Astrocyte (in vitro differentiated cells and primary cell): Measurements from ENCODE around the gene CERS5.

Experiments used
- EZH2 ChIP-seq: IDR thresholded peaks from 2 replicates; pipeline ENCODE4 v1.6.1; 2012; ENCODE audit warnings: mild to moderate bottlenecking, low read length, inconsistent platforms; ENCODE audit not compliant: insufficient read depth
- TF ChIP-seq, protein P1 (sequence below): IDR thresholded peaks from 2 replicates; pipeline ENCODE4 v1.5.1; 2011; ENCODE audit warnings: low read depth, mild to moderate bottlenecking, inconsistent platforms, low read length, moderate library complexity; ENCODE audit not compliant: insufficient read depth

DNA sequence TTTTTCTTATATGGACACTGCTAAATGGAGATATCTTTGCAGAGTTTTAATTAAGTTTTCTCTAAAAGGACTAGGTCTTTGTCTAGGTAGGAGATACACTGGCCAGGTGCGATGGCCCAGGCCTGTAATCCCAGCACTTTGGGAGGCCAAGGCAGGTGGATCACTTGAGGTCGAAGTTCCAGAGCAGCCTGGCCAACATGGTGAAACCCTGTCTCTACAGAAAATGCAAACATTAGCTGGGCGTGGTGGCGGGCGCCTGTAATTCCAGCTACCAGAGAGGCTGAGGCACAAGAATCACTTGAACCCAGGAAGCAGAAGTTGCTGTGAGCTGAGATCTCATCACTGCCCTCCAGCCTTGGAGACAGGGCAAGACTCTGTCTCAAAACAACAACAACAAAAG lies 17.1 kb upstream of the CERS5 start:
- TF ChIP-seq, protein P1, sequence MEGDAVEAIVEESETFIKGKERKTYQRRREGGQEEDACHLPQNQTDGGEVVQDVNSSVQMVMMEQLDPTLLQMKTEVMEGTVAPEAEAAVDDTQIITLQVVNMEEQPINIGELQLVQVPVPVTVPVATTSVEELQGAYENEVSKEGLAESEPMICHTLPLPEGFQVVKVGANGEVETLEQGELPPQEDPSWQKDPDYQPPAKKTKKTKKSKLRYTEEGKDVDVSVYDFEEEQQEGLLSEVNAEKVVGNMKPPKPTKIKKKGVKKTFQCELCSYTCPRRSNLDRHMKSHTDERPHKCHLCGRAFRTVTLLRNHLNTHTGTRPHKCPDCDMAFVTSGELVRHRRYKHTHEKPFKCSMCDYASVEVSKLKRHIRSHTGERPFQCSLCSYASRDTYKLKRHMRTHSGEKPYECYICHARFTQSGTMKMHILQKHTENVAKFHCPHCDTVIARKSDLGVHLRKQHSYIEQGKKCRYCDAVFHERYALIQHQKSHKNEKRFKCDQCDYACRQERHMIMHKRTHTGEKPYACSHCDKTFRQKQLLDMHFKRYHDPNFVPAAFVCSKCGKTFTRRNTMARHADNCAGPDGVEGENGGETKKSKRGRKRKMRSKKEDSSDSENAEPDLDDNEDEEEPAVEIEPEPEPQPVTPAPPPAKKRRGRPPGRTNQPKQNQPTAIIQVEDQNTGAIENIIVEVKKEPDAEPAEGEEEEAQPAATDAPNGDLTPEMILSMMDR, result no peak
- no peak for TF ChIP-seq EZH2
